Posterior cingulate gyrus (tissue), 11 donors: ENCODE data around the gene PPM1E.
"Not testable (repeated sequence)": the region's sequence is repeated elsewhere in the genome, so short reads cannot be mapped to it uniquely, and the experiment has no call there.

Experiments used
- DNase-seq, 10 donors: peaks; one replicate each; pipeline versions ENCODE4 v3.0.0 to v3.0.0-alpha.2; 2020 to 2021; ENCODE audit warnings: mixed read lengths in 3 of 10
- intact Hi-C: fragments of 100-400 bp; cut with DNase I; formaldehyde crosslinking; loops from one replicate; pipeline ENCODE4 v1.15.1; 2023

Gene PPM1E

GRCh38 chr17:58837699-58838098 lies 82.0 kb downstream of the PPM1E start:
- intact Hi-C loops: no loop called here
- no peak for DNase-seq

- intact Hi-C loops: no loop called here
- no peak for DNase-seq
Observed at GRCh38 chr17:58840820-58841612, 85.4 kb downstream of the PPM1E start.

- DNase-seq, intact Hi-C loops: not testable (repeated sequence)
Observed at GRCh38 chr17:58846413-58846812, 90.8 kb downstream of the PPM1E start.

- intact Hi-C loops, DNase-seq: not testable (repeated sequence)
Observed at GRCh38 chr17:58850106-58850505, 94.5 kb downstream of the PPM1E start.

- intact Hi-C loops: no loop called here
- no peak for DNase-seq
Observed at GRCh38 chr17:58865301-58865700, 109.6 kb downstream of the PPM1E start.

GRCh38 chr17:58870747-58871146 lies 115.1 kb downstream of the PPM1E start:
- no peak for DNase-seq
- intact Hi-C loops: no loop called here

- intact Hi-C loops: no loop called here
- DNase-seq: no peak
Observed at GRCh38 chr17:58873926-58874325, 118.3 kb downstream of the PPM1E start.

- DNase-seq: no peak
- intact Hi-C loops: no loop called here
Observed at GRCh38 chr17:58875261-58875660, 119.6 kb downstream of the PPM1E start.

- DNase-seq: no peak
- intact Hi-C loops: no loop called here
Observed at GRCh38 chr17:58884161-58884560, 128.5 kb downstream of the PPM1E start.

GRCh38 chr17:58886514-58886913 lies 130.9 kb downstream of the PPM1E start:
- no peak for DNase-seq
- intact Hi-C loops: no loop called here

GRCh38 chr17:58889928-58890327 lies 134.3 kb downstream of the PPM1E start:
- intact Hi-C loops: no loop called here
- DNase-seq: no peak

GRCh38 chr17:58899191-58899590 lies 143.5 kb downstream of the PPM1E start:
- intact Hi-C loops: no loop called here
- no peak for DNase-seq

- intact Hi-C loops: no loop called here
- DNase-seq: no peak
Observed at GRCh38 chr17:58902322-58902721, 146.7 kb downstream of the PPM1E start.

- no peak for DNase-seq
- intact Hi-C loops: no loop called here
Observed at GRCh38 chr17:58911741-58912343, 156.2 kb downstream of the PPM1E start.

GRCh38 chr17:58913552-58913951 lies 157.9 kb downstream of the PPM1E start:
- intact Hi-C loops: no loop called here
- no peak for DNase-seq

- DNase-seq: no peak
- intact Hi-C loops: no loop called here
Observed at GRCh38 chr17:58913971-58914769, 158.5 kb downstream of the PPM1E start.

- intact Hi-C loops: no loop called here
- DNase-seq: no peak
Observed at GRCh38 chr17:58917228-58917627, 161.6 kb downstream of the PPM1E start.

GRCh38 chr17:58918072-58918471 lies 162.4 kb downstream of the PPM1E start:
- intact Hi-C loops: no loop called here
- DNase-seq: no peak

GRCh38 chr17:58918884-58919283 lies 163.2 kb downstream of the PPM1E start:
- no peak for DNase-seq
- intact Hi-C loops: no loop called here

GRCh38 chr17:58920773-58921172 lies 165.1 kb downstream of the PPM1E start:
- intact Hi-C loops: no loop called here

GRCh38 chr17:58932956-58933355 lies 177.3 kb downstream of the PPM1E start:
- intact Hi-C loops: no loop called here
- no peak for DNase-seq

More at GRCh38 chr17:58920773-58921172, 165.1 kb downstream of the PPM1E start:
- no peak for DNase-seq
